NCI-H526 treated with DMSO at 0.1 percent for 48 hours (cell line): ENCODE results near the gene MGST1.
"Not testable (repeated sequence)": the region's sequence is repeated elsewhere in the genome, so short reads cannot be mapped to it uniquely, and the experiment has no call there.

Source experiments
- DNase-seq: peaks from one replicate; lab custom pipeline; 2025; lab: John Stamatoyannopoulos, UW

Gene MGST1

DNA sequence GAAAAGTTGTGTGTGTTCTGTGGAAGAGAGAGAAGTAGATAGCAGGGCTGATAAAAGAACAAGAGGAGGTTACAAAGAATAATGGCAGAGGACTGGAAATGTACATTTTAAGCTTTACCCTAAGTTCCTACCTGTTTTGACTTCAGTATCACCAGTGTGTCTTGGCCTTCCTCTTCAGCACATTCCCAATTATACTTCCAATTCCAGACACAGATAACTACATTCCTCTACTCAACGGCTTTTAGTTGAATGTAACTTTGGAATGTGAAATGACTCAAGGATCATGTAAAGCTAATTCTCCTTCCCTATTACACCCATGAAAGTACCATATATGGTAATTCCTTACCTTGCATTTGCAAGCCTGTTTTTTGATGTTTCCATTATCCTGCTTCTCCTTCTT, 5.0 kb downstream of the MGST1 start:
- DNase-seq = no peak

DNA sequence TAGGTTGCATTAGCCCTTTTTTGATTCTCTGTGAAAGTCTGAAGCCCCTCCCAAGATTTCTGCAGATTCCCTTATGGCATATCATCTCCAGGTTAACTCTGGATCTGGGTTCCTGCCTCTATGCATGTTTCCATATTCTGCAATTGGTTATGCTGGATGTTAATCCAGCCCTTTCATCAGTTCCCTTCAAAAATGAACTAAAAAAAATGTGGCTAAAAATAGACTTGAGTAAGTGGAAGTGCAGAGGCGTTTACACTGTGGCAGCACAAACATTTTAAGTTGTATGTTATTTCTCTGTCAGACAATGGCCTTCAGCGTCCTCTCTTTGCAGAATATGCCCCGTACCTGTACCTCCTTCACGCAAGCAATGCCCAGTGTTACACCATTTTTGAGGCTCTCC, 11.4 kb downstream of the MGST1 start:
- DNase-seq = no peak

DNA sequence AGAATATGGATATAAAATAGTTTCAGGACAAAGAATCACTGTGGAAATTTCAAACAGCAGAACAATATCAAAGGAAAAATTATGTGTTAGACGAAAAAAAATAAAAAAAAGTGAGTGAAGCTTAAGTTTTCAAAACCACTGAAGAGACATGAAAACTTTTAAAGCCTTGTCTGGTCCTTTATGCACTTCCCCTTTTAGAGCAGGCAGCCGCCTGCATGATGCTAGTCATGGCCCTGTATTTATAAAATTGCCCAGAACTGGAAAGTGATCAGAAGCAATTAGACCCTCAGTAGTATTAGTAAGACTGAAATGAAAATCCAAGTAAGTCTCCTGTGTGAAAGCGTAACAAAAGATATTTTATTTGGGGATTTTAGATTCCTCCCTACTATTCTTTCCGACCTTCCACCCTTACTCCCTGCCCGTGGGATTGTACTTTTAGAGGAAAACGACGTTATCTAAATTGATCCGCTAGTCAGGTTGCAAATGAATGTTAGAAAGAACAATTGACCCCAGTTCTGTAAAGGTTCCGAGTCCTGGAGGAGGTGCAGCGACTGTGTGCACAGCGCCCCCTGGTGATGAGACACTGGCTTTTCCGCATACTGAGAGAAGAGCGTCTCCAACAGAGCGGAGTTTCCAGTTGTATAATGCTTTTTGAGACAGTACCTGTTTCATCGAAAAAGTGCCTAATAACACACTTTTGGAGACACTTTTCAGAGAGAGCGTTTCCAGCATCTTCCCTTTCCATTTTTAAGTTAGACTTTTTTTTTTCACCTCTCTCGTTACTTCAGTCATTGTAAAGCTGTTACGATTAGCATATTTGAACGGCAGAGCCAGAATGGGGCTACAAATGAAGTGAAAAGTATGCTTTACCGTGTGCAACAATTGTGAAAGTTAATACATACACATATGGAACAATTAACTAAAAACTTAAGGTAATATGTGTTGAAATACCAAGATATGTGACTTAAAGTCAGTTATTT, 12.4 kb downstream of the MGST1 start:
- peak; percentile 19 for DNase-seq

DNA sequence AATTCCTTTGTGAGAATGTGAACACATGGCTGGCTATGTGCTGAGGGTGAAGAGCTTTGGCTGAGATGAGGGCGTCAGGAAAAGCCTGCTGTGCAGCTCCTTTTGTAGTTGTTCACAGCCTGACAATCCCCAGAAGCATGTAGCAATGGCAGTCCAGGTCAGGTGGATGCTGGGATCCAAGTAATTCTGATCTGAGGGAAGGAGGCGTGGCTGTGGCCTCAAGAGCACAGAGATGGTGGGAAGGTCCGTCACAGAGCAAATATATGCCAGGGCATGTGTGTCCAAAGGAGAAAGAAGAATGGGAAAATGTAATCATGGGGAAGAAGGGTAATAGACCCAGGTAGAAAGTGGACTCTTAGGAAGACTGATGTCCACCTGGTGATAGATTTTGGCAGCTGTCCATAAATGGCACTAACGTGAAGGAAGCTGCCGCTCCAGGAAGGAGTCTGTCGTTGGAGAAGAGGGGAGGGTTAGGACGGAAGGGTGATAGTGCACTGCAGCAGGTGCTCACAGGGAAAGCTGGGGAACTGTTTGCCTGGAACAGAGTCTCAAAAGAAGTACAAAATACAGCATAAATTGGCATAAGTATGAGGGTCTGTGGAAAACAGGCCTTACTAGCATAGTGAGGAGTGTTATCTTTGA, 13.8 kb downstream of the MGST1 start:
- no peak for DNase-seq

DNA sequence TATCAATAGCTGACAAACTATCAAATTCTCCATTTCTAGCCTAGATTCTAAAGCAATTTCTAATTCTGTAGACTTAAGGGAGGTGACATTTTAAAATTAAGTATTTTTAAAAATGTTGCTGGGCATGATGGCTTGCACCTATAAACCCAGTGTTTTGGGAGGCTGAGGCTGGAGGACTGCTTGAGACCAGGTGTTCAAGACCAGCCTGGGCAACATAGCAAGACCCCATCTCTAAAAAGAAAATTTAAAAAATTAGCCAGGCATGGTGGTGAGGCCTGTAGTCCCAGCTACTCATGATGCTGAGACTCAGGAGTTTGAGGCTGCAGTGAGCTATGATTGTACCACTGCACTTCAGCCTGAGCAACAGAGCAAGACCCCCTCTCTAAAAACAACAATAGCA, 15.1 kb downstream of the MGST1 start:
- DNase-seq = no peak

DNA sequence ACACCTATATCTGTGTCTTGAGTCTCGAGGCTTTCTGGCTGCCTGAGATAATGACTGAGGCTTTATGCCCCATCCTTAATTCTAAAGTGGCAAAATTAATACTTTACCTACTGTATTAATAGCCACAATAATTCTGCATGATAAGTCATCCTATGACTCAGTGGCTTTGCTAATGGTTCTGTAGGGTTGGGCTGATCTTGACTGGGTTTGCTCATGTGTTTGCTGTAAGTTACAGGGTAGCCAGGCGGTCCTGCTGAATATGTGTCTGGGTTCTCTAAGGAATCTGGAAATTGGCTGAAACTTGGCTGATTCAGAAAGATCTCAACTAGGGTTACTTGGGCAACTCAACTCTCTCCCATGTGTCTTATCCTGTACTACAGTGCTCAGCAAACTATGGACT, 21.7 kb downstream of the MGST1 start:
- no peak for DNase-seq

DNA sequence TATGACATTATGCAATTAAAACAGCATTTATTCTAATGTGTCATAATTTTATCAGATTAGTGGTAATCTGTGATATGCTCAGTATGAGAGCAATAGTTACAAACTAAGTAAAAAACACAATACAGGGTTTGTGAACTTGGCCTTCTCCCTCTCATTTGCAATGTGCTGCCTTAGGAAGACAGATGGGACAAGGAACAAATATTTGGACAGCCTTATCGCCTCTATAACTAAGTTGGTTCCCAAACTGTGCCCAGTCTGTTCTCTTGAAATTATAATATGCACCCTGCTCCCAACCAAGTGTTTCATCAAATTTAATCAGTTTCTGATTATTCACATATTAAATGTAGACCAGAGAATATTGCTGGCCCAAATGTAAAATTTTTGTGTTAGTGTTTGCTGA, 22.7 kb downstream of the MGST1 start:
- no peak for DNase-seq

DNA sequence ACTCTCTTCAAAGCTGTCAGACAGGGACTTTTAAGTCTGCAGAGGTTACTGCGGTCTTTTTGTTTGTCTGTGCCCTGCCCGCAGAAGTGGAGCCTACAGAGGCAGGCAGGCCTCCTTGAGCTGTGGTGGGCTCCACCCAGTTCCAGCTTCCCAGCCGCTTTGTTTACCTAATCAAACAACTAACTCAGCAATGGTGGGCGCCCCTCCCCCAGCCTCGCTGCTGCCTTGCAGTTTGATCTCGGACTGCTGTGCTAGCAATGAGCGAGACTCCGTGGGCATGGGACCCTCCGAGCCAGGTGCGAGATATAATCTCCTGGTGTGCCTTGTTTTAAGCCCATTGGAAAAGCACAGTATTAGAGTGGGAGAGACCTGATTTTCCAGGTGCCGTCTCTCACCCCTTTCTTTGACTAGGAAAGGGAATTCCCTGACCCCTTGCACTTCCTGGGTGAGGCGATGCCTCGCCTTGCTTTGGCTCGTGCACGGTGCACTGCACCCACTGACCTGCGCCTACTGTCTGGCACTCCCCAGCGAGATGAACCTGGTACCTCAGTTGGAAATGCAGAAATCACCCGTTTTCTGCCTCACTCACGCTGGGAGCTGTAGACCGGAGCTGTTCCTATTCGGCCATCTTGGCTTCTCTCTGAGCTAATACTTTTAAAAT, 35.3 kb downstream of the MGST1 start:
- peak; percentile 35 for DNase-seq

DNA sequence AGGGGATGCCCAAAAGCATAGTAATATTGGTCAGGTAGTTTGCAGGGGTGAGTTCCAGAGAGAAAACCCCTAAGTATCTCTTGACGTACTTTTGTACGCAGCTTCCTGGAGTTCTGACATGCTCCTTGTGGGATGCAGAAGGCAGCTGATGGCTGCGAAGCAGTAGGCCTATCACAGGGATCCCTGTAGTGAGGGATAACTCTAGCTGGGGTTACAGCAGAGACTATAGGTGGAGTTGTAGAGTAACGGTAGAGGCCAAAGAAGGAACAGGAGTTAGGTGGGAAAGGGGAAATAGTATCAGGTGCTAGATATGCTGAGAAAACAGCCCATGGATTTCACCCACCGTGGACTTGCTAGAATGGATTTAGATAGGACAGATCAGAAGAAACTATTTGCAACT, 37.3 kb downstream of the MGST1 start:
- no peak for DNase-seq

DNA sequence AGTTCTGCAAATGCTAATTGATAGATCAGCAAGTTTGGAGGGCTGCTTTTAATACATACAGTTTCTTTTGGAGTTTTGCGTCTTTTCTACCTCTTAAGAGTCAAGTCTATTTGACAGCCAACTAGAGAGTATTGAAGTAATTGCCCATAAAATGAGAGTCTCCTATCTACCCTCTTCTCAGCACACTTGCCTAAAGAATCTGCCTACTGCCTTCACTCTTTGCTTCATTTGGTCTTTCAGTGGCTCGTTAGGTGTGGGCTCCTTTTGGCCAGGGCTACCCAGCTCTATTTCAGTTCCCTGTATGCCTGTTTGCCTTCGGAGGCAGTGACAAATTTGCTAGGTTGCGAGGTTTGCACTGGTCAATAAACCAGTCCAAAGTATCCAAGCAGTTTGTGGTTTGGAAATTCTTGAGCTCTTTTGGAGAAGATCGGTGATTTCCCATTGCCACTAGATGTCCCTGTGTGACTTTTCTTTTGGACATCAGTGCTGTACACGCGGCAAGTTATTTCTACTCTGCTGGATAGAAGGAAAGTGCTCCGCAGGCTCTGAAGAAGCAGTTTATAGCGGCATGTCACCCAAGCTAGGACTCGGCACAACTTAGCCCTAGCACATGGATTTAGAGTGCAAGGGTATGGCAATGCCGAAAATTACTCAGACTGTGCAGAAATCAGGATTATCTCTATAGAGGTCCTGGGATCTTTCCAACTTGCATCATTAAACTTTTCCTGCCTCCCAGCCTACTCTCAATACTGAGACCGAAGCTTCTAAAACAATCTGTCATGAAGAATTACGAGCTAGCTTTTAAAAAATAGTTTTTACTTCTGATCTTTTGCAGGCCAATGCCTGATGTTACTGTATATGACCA, 38.6 kb downstream of the MGST1 start:
- DNase-seq = peak; percentile 78

DNA sequence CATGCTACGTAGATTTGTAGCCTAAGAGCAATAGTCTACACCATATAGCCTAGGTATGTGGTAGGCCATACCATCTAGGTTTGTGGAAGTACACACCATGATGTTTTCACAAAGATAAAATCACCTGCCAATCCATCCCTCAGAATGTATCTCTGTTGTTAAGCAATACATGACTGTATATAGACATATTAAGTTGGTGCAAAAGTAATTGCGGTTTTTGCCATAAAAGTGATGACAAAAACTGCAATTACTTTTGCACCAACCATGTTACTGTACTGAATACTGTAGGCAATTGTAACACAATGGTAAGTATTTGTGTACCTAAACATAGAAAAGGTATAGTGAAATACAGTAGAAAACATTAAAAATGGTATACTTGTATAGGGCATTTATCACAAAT, 40.5 kb downstream of the MGST1 start:
- DNase-seq = no peak

DNA sequence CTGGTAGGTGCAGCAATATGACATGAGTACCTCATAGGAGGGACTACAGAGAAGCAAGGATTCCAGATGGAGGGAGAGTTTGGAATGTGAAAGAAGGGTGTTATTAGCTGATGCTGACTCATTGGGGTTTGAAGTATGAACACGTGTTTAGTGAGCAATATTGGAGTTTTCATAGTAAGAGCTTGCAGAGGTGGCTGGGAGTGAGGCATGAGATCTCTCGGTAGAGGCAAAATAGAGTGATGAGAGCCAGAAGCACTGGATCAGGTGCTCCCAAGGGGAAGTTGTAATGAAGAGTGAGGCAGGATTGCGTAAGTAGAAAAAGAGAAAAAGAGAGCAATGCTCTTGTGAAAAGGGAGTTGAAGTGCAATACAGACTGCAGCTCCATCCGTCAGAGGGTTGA, 42.1 kb downstream of the MGST1 start:
- DNase-seq = no peak

DNA sequence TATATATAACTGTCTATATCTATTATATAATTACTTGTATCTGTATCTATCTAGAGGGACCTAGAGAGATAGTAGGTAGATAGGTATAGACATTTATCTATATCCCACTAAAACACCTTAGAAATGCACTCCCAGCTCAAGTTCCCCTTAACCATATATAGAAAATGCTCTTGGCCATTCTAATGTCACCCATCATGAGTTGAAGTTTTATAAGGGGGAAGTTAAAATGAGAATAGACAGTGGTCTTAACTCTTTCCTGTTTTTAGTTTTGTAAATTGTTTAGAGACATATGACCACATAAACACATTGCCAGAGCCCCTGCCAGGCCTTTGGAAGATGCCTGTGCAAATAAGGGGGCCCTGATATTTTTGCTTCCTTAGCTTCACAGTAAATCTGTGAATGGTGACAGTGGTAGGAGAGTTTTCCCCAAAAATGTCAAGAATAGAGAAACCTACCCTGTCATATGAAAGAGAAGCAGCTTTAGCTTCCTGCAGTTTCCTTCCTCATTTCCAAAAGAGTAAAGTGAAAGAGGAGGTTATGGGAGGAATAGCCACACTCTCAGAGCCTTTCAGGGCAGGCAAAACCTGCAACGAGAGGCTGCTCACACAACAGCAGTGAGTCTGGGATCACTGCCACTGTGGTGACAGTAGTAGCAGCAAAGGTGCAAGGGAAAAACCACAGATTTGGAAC, 45.5 kb downstream of the MGST1 start:
- no peak for DNase-seq

DNA sequence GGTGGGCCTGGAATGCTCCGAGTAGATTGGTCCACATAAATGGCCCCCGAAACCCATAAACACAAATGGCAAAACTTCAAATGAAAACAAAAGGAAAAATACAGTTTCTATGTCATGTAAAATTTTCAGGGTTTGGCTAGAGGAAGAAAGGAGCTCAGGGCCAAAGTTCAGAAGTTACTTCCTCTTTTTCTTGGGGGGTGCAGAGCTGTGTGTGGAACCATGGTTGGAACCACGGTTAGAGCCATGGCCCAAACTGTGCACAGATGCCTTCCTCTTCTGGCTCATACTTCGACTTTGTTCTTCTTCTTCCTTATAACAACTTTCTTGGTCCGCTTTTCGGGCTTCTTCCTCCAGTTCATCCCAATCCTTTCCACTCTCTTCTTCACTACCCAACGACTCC, 51.7 kb downstream of the MGST1 start:
- DNase-seq = no peak

DNA sequence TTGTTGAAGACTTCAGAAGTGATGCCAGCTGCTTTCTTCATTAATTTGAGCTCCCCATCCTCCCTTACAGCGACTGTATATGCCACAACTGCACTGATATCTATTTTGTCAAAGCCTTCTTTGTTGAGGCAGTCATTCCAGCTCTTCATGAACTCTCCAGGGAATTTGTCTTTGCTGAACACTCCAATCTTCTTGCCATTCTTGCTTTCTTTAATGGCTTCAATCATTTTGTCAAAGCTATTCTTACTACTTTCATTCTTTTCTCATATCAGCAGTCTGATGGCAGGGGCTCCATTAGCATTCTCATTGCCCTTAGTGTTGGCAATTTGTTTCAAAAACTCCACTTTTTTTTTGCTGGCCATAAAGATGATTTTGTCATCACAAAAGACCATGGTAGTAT, 54.4 kb downstream of the MGST1 start:
- not testable (repeated sequence) for DNase-seq

DNA sequence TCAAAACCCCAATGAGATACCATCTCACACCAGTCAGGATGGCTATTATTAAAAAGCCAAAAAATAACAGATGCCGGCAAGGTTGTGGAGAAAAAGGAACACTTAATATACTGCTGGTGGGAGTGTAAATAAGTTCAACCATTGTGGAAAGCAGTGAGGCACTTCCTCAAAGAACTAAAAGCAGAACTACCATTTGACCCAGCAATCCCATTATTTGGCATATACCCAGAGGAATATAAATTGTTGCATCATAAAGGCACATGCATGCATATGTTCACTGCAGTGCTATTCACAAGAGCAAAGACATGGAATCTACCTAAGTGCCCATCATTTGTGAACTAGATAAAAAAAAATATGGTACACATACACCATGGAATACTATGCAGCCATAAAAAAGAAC, 59.9 kb downstream of the MGST1 start:
- DNase-seq = no peak
